Mesodermal cell (in vitro differentiated cells): ENCODE measurements around the gene ALG14.

Experiments
- H3K27ac ChIP-seq: 2 replicates; pipeline ENCODE4 v1.7.0; 2013; ENCODE audit warnings: mild to moderate bottlenecking, low read depth, low read length, moderate library complexity; ENCODE audit not compliant: severe bottlenecking
- H3K36me3 ChIP-seq: 2 replicates; pipeline ENCODE4 v1.7.1; 2013; ENCODE audit warnings: mild to moderate bottlenecking, low read length, moderate library complexity; ENCODE audit not compliant: control insufficient read depth, insufficient read depth
- H3K4me1 ChIP-seq: one replicate; pipeline ENCODE4 v1.7.1; 2013; ENCODE audit warnings: mild to moderate bottlenecking, low read length; ENCODE audit not compliant: insufficient read depth, control insufficient read depth, poor library complexity, severe bottlenecking
- H3K4me3 ChIP-seq: 2 replicates; pipeline ENCODE4 v1.7.0; 2013; ENCODE audit warnings: low read length, control low read depth, mild to moderate bottlenecking; ENCODE audit not compliant: insufficient read depth, poor library complexity, severe bottlenecking; ENCODE audit errors: extremely low read depth
- H3K9me3 ChIP-seq: 2 replicates; pipeline ENCODE4 v1.7.1; 2013; ENCODE audit warnings: mild to moderate bottlenecking, low read length, moderate library complexity; ENCODE audit not compliant: control insufficient read depth
- WGBS, 2 experiments: methylation state at CpG; one replicate each; pipeline ENCODE4 v1.1.5; 2013; ENCODE audit warnings: missing lambda C conversion rate in 2 of 2; ENCODE audit not compliant: insufficient coverage in 2 of 2; 5-methylcytosine and 5-hydroxymethylcytosine counted together

The ALG14 gene

DNA sequence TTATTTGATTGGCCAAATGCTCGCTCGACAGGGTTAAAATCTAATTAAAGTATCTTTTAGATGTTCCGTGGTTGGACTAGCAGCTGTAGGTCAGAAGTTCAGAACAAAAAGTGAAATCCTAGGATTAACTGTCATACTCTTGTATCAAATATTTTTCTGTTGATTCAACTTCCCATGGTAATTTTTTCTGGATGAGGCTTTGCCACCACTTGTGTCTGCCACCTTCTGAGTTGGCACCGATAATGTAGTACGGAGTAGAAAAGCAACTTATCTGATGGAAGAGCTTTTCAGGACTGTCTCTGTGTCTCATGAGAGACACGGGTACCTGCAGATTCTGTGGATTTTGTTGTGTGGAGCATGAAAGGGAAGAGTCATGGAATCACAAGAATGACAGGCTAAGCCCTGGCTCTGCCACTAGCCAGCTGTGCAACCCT, 101.2 kb downstream of the ALG14 start:
- H3K4me1 ChIP-seq = peaks cover 8% of the 10 kb centered on the region
- WGBS, 2 experiments = 92 to 97% methylated on average over 2 to 3 of the region's 6 CpGs
- H3K27ac ChIP-seq = no peak overlapping the region
- no peaks in the 10 kb centered on the region for H3K36me3 ChIP-seq
- H3K4me3 ChIP-seq = no peak overlapping the region
- no peaks in the 10 kb centered on the region for H3K9me3 ChIP-seq

DNA sequence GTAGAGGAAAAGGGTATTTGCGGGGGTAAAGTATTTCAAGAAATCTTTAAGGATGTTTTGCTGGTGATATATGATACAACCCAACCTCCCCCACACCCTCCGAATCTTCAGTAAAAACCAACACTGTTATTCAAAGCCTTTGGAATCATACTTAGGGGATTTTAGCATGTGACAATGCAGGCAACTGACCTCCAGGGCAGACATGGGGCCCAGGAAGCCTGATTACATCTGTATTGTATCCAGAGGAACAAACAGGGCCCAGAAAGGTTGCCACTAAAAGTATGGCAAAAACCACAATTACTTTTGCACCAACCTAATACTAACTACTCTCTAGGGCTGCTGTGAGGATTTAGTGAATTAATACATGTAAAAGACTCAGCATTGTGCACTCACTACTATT, 102.0 kb downstream of the ALG14 start:
- peaks cover 8% of the 10 kb centered on the region for H3K4me1 ChIP-seq
- no peak overlapping the region for H3K27ac ChIP-seq
- WGBS, 2 experiments = no CpG with 5 or more reads among the region's 2 CpGs
- no peak overlapping the region for H3K4me3 ChIP-seq
- H3K36me3 ChIP-seq = no peaks in the 10 kb centered on the region
- no peaks in the 10 kb centered on the region for H3K9me3 ChIP-seq

DNA sequence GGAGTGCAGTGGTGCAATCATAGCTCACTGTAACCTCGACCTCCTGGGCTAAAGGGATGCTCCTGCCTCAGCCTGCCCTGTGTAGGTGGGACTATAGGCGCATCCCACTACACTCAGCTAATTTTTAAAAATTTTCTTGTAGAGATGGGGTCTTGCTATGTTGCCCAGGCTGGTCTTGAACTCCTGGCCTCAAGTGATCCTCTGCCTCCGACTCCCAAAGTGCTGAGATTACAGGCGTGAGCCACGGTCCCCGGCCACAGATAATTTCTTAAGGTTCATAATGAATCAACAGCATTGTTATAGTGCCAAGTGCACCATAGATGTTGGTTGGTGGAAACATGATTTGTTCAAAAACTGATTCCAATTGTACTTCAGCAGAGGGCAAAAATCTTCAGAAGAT, 103.6 kb downstream of the ALG14 start:
- Histone ChIP-seq H3K36me3 (no peaks in the 10 kb centered on the region), H3K27ac (no peak overlapping the region), H3K4me3 (no peak overlapping the region), H3K4me1 (peaks cover 8% of the 10 kb centered on the region), H3K9me3 (no peaks in the 10 kb centered on the region)
- 65 to 83% methylated on average over 4 to 5 of the region's 6 CpGs for WGBS, 2 experiments

DNA sequence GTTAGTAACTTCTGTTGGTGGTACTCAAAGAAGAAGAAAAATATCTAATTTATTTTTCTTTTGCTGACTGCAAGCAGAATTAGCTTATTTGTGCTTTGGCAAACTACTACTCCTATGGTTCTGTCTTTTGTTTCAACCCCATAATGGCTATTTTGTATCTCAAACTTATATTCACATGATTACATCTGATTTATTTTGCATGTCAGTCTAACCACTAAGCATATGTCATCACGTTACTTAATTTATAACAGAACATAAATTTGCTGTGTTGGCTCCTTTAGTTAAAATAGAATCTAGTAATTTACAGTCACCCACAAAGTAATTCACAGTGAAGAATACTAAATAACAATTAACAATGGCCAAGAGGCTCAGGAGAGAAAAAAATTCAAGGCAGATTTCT, 106.7 kb downstream of the ALG14 start:
- no peaks in the 10 kb centered on the region for H3K9me3 ChIP-seq
- H3K36me3 ChIP-seq = no peaks in the 10 kb centered on the region
- no peak overlapping the region for H3K4me3 ChIP-seq
- H3K4me1 ChIP-seq = peaks cover 5% of the 10 kb centered on the region
- WGBS, 2 experiments = no CpG with 5 or more reads among the region's 1 CpG
- H3K27ac ChIP-seq = no peak overlapping the region

DNA sequence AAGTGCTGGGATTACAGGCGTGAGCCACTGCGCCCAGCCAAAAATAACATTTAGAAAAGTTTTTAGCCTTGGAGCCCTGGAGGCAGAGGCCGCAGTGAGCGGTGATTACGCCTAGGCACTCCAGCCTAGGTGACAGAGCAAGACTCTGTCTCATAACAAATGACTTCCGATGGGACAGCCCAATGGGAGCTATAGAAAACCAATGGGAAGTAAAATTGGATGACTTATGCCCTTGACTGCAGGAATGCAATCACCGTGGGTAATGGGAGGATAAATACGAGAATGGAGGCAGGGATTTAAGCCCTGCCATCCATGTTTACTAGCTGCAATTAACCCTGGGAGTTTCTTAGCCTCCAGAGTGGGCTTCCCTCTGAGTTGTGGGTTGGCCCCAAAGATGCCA, 108.9 kb downstream of the ALG14 start:
- H3K4me1 ChIP-seq = no peaks in the 10 kb centered on the region
- H3K36me3 ChIP-seq = no peaks in the 10 kb centered on the region
- WGBS, 2 experiments = 80 to 82% methylated on average over 7 to 8 of the region's 8 CpGs

DNA sequence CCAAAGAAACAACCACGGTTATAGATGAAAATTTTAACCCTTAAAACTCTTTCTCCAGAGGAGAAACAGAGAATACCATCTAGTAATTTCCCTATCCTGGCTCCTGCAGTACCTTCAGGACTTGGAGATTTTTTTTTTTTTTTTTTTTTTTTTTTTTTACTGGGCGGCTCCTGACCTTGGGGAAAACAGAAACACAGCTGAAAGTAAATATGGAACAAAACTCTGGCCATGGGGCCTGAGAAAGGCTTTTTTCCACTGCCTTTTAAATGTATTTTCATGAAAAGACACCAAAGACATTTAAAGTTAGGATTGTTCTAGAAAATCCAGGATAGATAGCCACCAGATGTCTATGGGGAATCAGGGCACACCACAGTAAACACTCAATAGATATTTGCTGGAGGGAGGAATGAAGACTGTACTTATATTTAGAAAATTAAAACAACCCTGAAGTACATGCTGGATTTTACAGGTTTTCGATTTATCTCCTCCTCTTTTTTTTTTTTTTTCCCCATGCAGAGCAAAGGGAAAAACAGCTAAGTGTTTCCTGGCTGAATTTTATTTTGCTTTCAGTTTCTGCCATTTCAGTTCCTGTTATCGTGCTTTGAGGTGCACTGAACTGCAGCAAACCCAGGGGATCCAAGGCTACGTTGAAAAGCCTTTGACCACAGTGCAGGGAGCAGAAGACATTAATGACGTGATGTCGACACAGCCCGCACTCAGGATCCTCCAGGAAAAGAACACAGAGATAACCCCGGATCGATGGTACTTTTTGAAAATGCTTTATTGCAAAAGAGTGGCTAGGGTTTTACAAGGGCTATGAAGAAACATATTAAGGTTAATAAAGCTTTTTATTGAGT, 110.1 kb downstream of the ALG14 start:
- H3K36me3 ChIP-seq = no peaks in the 10 kb centered on the region
- 91 to 93% methylated on average over 6 to 8 of the region's 10 CpGs for WGBS, 2 experiments
- H3K9me3 ChIP-seq = no peaks in the 10 kb centered on the region
- no peaks in the 10 kb centered on the region for H3K4me1 ChIP-seq
- H3K27ac ChIP-seq = no peak overlapping the region
- no peak overlapping the region for H3K4me3 ChIP-seq

More for the DNA sequence above, 108.9 kb downstream of the ALG14 start:
- H3K9me3 ChIP-seq = no peaks in the 10 kb centered on the region
- H3K4me3 ChIP-seq = no peak overlapping the region
- no peak overlapping the region for H3K27ac ChIP-seq

DNA sequence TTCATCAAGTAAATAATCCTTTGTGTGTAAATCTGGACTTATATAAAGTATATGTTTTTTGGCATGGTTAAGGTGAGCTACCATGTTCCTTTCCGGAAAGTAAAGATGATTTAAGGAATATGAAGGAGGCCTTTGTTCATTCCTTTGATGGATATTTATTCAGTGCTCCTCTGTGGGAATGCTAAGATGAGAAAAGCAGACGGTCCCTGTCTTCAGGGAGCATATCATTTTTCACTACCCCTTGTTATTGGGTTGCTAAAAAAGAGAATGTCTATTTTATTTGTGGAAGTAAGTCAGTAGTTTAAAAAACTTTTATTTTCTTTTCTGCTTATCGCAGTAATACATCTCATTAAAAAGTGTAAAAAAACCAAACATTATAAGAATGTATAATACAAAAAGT, 110.8 kb downstream of the ALG14 start:
- 100% methylated on average over 1 of the region's 3 CpGs; no CpG with 5 or more reads in 1 of the 2 experiments for WGBS, 2 experiments
- Histone ChIP-seq H3K9me3 (no peaks in the 10 kb centered on the region), H3K4me3 (no peak overlapping the region), H3K4me1 (no peaks in the 10 kb centered on the region), H3K36me3 (no peaks in the 10 kb centered on the region), H3K27ac (no peak overlapping the region)

DNA sequence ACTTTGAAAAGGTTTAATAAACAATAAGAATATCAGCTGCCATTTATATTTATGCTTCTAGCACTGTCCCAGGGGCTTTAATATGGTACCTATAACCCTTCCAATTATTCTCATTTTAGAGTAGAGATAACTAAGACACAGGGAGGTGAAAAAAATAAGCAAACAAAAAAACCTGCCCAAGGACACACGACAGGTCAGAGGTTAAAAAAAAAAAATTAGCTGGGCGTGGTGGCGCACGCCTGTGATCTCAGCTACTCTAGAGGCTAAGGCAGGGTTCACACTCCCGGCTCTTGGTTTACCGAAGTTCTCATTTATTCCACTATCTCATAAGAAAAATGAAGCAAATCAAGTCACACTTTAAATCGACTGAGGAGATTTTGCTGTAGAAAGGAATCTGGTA, 111.2 kb downstream of the ALG14 start:
- WGBS, 2 experiments = 87 to 100% methylated on average over 4 to 5 of the region's 7 CpGs
- H3K27ac ChIP-seq = no peak overlapping the region

DNA sequence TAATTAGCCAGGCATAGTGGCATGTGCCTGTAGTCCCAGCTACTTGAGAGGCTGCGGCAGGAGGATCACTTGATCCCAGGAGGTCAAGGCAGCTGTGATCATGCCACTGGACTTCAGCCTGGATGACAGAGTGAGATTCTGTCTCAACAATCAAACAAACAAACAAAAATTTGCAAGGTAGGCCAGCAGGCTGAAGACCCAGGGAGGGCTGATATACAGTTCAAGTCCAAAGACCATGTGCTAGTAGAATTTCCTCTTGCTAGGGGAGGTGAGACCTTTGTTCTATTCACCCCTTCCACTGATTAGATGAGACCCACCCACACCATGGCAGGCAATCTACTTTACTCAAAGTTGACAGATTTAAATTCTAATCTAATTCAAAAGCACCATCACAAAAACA, 114.7 kb downstream of the ALG14 start:
- H3K36me3 ChIP-seq = no peaks in the 10 kb centered on the region

More for the DNA sequence above, 111.2 kb downstream of the ALG14 start:
- H3K9me3 ChIP-seq = no peaks in the 10 kb centered on the region
- no peak overlapping the region for H3K4me3 ChIP-seq
- no peaks in the 10 kb centered on the region for H3K36me3 ChIP-seq
- no peaks in the 10 kb centered on the region for H3K4me1 ChIP-seq

DNA sequence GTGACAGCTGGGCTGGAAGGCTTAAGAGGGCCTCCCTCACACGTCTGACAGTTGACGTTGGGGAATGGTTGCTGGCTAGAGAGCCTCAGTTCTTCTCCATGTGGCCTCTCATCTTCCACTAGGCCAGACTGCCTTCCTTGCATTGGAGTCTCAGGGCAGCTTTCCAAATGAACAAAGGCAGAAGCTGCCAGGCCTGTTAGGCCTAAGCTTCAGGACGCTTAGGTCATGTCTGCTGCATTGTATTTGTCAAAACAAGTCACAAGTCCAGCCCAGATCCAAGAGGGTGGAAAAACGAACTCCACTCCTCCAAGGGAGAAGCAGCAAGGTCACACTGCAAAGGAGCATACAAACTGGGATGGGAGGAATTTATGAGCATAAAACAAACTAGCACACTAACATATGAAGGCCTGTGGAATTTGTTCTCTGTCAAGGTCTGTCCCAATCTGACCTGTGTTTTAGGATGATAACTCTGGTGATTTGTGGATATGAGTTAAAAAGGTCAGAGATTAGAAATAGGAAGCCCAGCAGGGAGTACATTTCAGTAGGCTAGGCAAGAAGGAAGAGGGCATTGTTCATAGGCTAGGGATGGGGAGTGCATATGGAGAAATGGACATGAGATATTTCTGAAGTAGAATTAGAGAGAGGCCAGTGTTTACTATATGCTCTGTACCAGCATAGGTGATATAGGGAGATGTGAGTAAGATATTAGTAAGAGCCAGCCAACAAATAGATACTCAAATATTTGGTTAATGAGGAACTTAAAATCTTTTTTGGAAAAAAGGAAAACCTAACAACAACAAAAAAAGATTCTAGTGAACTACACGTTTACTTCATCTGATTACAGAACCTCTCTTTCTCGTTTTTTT, 116.8 kb downstream of the ALG14 start:
- Histone ChIP-seq H3K4me1 (peaks cover 16% of the 10 kb centered on the region), H3K36me3 (no peaks in the 10 kb centered on the region), H3K9me3 (no peaks in the 10 kb centered on the region), H3K4me3 (no peak overlapping the region), H3K27ac (no peak overlapping the region)
- 80 to 81% methylated on average over 3 to 5 of the region's 6 CpGs for WGBS, 2 experiments

More for the DNA sequence above, 114.7 kb downstream of the ALG14 start:
- H3K27ac ChIP-seq = no peak overlapping the region
- H3K4me1 ChIP-seq = peaks cover 16% of the 10 kb centered on the region
- H3K9me3 ChIP-seq = no peaks in the 10 kb centered on the region
- 83% methylated on average over 1 of the region's 1 CpG; no CpG with 5 or more reads in 1 of the 2 experiments for WGBS, 2 experiments
- H3K4me3 ChIP-seq = no peak overlapping the region
